Measurements from ENCODE around the gene ING3. TPM values are rescaled to one million over a fixed set of nuclear protein-coding genes. Genes with fewer than 3 reads are reported as not detected.

ING3 gene
- total RNA-seq, 1 donor from 2014 or later = 27.4 TPM

- peaks cover 10% of the 10 kb centered on the region for H3K4me1 Mint-ChIP-seq (ENCODE audit: low read depth)
- no peak for DNase-seq (ENCODE audit: low spot score, unreplicated experiment)
- H3K9me3 Mint-ChIP-seq (ENCODE audit: low read depth) = no peaks in the 10 kb centered on the region
- no peak overlapping the region for H3K27ac Mint-ChIP-seq
- no peak for TF ChIP-seq CTCF (IDR thresholded peaks at IDR 0.05; ENCODE audit: unreplicated experiment)
- no peak overlapping the region for H3K4me3 Mint-ChIP-seq (ENCODE audit: low read depth)
- H3K36me3 Mint-ChIP-seq (ENCODE audit: insufficient read depth) = no peaks in the 10 kb centered on the region
- peaks cover 23% of the 10 kb centered on the region for H3K27me3 Mint-ChIP-seq
These were observed 41.8 kb downstream of the ING3 start for GRCh38 chr7:120992272-120992964.

GRCh38 chr7:120992965-120993494 lies 42.5 kb downstream of the ING3 start:
- peaks cover 19% of the 10 kb centered on the region for H3K27me3 Mint-ChIP-seq
- no peak overlapping the region for H3K4me3 Mint-ChIP-seq (ENCODE audit: low read depth)
- peaks cover 7% of the 10 kb centered on the region for H3K4me1 Mint-ChIP-seq (ENCODE audit: low read depth)
- no peak overlapping the region for H3K27ac Mint-ChIP-seq
- no peak for TF ChIP-seq CTCF (IDR thresholded peaks at IDR 0.05; ENCODE audit: unreplicated experiment)
- no peaks in the 10 kb centered on the region for H3K36me3 Mint-ChIP-seq (ENCODE audit: insufficient read depth)
- H3K9me3 Mint-ChIP-seq (ENCODE audit: low read depth) = no peaks in the 10 kb centered on the region
- no peak for DNase-seq (ENCODE audit: low spot score, unreplicated experiment)

GRCh38 chr7:120993553-120994191 lies 43.1 kb downstream of the ING3 start:
- no peaks in the 10 kb centered on the region for H3K9me3 Mint-ChIP-seq (ENCODE audit: low read depth)
- no peak for DNase-seq (ENCODE audit: low spot score, unreplicated experiment)

GRCh38 chr7:120994512-120995410 lies 44.2 kb downstream of the ING3 start:
- Mint-ChIP-seq H3K4me1 (ENCODE audit: low read depth) (peaks cover 2% of the 10 kb centered on the region), H3K4me3 (ENCODE audit: low read depth) (no peak overlapping the region), H3K27ac (no peak overlapping the region)

More at GRCh38 chr7:120993553-120994191, 43.1 kb downstream of the ING3 start:
- TF ChIP-seq CTCF (IDR thresholded peaks at IDR 0.05; ENCODE audit: unreplicated experiment) = no peak
- Mint-ChIP-seq H3K27ac (no peak overlapping the region), H3K4me3 (ENCODE audit: low read depth) (no peak overlapping the region), H3K4me1 (ENCODE audit: low read depth) (peaks cover 5% of the 10 kb centered on the region), H3K36me3 (ENCODE audit: insufficient read depth) (no peaks in the 10 kb centered on the region), H3K27me3 (peaks cover 15% of the 10 kb centered on the region)

More at GRCh38 chr7:120994512-120995410, 44.2 kb downstream of the ING3 start:
- no peak for TF ChIP-seq CTCF (IDR thresholded peaks at IDR 0.05; ENCODE audit: unreplicated experiment)
- DNase-seq (ENCODE audit: low spot score, unreplicated experiment) = no peak
- peaks cover 4% of the 10 kb centered on the region for H3K27me3 Mint-ChIP-seq
- H3K9me3 Mint-ChIP-seq (ENCODE audit: low read depth) = no peaks in the 10 kb centered on the region
- H3K36me3 Mint-ChIP-seq (ENCODE audit: insufficient read depth) = no peaks in the 10 kb centered on the region

Measured in progenitor cell of endocrine pancreas (in vitro differentiated cells).